ENCODE results near the gene USP25. TPM values are rescaled to one million over a fixed set of nuclear protein-coding genes. Genes with fewer than 3 reads are reported as not detected.

The USP25 gene
- total and polyA plus RNA-seq, 9 of the 15 experiments (the other 6 are each of a cell fraction or from before 2014, with no cell fraction given), result 7.8 to 44.9 (median 31.4) TPM

GRCh38 chr21:15743593-15743992, 13.8 kb downstream of the USP25 start (continued):
- TF ChIP-seq HNRNPK (IDR thresholded peaks at IDR 0.05; ENCODE audit: low read depth, low read length, poor library complexity, severe bottlenecking) (no peak), ZNF354B (CRISPR knock-in tag; IDR thresholded peaks at IDR 0.05) (no peak), RBFOX2 (IDR thresholded peaks at IDR 0.05; ENCODE audit: low read depth, low read length) (no peak), MAFF (IDR thresholded peaks at IDR 0.05; ENCODE audit: low read length) (no peak), ILK (tag; IDR thresholded peaks at IDR 0.05; ENCODE audit: borderline replicate concordance, low read depth) (no peak), CBX3 (IDR thresholded peaks at IDR 0.05; ENCODE audit: borderline replicate concordance in 1 of 2, low read length in 2 of 2) (no peak), CBX5 (IDR thresholded peaks at IDR 0.05; ENCODE audit: borderline replicate concordance, low read depth) (no peak), SAFB (IDR thresholded peaks at IDR 0.05; ENCODE audit: borderline replicate concordance, low read depth, low read length) (no peak), ZNF785 (CRISPR knock-in tag; IDR thresholded peaks at IDR 0.05) (no peak), FOXJ3 (CRISPR knock-in tag; IDR thresholded peaks at IDR 0.05) (no peak), SREBF2 (CRISPR knock-in tag; IDR thresholded peaks at IDR 0.05) (no peak), SMAD4 (CRISPR knock-in tag; conservative IDR thresholded peaks at IDR 0.05) (0 out of 2 replicates have a peak, but pooled peaks have one; percentile 39), POLR3G (IDR thresholded peaks at IDR 0.05; ENCODE audit: extremely low read depth, insufficient read length, insufficient replicate concordance) (no peak), TRIM24 (IDR thresholded peaks at IDR 0.05) (no peak; a peak in 1 of 4 replicates), ZNF586 (CRISPR knock-in tag; conservative IDR thresholded peaks at IDR 0.05) (no peak), ZNF707 (CRISPR knock-in tag; conservative IDR thresholded peaks at IDR 0.05) (no peak), RUNX1 (IDR thresholded peaks at IDR 0.05; ENCODE audit: low read depth) (no peak), TFE3 (CRISPR knock-in tag; IDR thresholded peaks at IDR 0.05) (no peak), PPARD (CRISPR knock-in tag; IDR thresholded peaks at IDR 0.05) (no peak), PTBP1 (IDR thresholded peaks at IDR 0.05; ENCODE audit: low read depth, low read length) (no peak), ZZZ3 (IDR thresholded peaks at IDR 0.05) (no peak), ZNF77 (CRISPR knock-in tag; IDR thresholded peaks at IDR 0.05) (no peak)
- TF ChIP-seq, protein P1, sequence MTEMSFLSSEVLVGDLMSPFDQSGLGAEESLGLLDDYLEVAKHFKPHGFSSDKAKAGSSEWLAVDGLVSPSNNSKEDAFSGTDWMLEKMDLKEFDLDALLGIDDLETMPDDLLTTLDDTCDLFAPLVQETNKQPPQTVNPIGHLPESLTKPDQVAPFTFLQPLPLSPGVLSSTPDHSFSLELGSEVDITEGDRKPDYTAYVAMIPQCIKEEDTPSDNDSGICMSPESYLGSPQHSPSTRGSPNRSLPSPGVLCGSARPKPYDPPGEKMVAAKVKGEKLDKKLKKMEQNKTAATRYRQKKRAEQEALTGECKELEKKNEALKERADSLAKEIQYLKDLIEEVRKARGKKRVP (CRISPR knock-in tag; IDR thresholded peaks at IDR 0.05), result no peak
- TF ChIP-seq, protein P2, sequence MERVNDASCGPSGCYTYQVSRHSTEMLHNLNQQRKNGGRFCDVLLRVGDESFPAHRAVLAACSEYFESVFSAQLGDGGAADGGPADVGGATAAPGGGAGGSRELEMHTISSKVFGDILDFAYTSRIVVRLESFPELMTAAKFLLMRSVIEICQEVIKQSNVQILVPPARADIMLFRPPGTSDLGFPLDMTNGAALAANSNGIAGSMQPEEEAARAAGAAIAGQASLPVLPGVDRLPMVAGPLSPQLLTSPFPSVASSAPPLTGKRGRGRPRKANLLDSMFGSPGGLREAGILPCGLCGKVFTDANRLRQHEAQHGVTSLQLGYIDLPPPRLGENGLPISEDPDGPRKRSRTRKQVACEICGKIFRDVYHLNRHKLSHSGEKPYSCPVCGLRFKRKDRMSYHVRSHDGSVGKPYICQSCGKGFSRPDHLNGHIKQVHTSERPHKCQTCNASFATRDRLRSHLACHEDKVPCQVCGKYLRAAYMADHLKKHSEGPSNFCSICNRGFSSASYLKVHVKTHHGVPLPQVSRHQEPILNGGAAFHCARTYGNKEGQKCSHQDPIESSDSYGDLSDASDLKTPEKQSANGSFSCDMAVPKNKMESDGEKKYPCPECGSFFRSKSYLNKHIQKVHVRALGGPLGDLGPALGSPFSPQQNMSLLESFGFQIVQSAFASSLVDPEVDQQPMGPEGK (CRISPR knock-in tag; IDR thresholded peaks at IDR 0.05; ENCODE audit: borderline replicate concordance), result no peak
- TF ChIP-seq, protein P3, sequence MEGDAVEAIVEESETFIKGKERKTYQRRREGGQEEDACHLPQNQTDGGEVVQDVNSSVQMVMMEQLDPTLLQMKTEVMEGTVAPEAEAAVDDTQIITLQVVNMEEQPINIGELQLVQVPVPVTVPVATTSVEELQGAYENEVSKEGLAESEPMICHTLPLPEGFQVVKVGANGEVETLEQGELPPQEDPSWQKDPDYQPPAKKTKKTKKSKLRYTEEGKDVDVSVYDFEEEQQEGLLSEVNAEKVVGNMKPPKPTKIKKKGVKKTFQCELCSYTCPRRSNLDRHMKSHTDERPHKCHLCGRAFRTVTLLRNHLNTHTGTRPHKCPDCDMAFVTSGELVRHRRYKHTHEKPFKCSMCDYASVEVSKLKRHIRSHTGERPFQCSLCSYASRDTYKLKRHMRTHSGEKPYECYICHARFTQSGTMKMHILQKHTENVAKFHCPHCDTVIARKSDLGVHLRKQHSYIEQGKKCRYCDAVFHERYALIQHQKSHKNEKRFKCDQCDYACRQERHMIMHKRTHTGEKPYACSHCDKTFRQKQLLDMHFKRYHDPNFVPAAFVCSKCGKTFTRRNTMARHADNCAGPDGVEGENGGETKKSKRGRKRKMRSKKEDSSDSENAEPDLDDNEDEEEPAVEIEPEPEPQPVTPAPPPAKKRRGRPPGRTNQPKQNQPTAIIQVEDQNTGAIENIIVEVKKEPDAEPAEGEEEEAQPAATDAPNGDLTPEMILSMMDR (IDR thresholded peaks at IDR 0.05 in 2 of 3, conservative IDR thresholded peaks at IDR 0.05 in 1 of 3; ENCODE audit: insufficient read depth in 2 of 3, low read depth in 1 of 3, low read length in 3 of 3), result no peak
